ENCODE data around the gene POU6F2. TPM values are rescaled to one million over a fixed set of nuclear protein-coding genes. Genes with fewer than 3 reads are reported as not detected.

POU6F2 gene
- total RNA-seq, 1 donor from 2014 or later: 34.7 TPM

DNA sequence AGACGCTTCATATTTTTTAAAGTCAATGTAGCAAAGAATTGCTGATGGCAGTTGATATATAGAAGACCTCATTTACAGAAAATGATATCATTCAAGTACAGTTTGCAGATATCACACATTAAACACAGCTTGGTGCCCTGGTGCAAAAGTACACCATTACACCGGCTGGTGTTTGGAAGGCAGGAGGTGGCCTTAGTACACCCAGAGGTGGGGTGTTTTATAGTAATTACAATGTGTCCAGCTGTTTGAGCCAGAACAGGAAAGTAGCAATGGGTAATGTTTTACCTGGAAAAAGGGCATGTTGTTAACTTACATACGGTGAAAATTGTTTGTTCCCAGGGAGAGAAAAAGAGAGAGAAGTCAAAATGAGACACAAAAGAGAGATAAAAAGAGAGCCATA, 485.5 kb downstream of the POU6F2 start:
- TF ChIP-seq, protein P1, sequence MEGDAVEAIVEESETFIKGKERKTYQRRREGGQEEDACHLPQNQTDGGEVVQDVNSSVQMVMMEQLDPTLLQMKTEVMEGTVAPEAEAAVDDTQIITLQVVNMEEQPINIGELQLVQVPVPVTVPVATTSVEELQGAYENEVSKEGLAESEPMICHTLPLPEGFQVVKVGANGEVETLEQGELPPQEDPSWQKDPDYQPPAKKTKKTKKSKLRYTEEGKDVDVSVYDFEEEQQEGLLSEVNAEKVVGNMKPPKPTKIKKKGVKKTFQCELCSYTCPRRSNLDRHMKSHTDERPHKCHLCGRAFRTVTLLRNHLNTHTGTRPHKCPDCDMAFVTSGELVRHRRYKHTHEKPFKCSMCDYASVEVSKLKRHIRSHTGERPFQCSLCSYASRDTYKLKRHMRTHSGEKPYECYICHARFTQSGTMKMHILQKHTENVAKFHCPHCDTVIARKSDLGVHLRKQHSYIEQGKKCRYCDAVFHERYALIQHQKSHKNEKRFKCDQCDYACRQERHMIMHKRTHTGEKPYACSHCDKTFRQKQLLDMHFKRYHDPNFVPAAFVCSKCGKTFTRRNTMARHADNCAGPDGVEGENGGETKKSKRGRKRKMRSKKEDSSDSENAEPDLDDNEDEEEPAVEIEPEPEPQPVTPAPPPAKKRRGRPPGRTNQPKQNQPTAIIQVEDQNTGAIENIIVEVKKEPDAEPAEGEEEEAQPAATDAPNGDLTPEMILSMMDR (IDR thresholded peaks at IDR 0.05; ENCODE audit: partially characterized antibody, unreplicated experiment): no peak
- Mint-ChIP-seq H3K27ac (ENCODE audit: unreplicated experiment) (no peak overlapping the region), H3K9me3 (ENCODE audit: unreplicated experiment) (no peaks in the 10 kb centered on the region), H3K27me3 (ENCODE audit: unreplicated experiment) (no peaks in the 10 kb centered on the region), H3K36me3 (ENCODE audit: unreplicated experiment) (no peaks in the 10 kb centered on the region), H3K4me3 (ENCODE audit: unreplicated experiment) (no peak overlapping the region), H3K4me1 (ENCODE audit: low read depth, unreplicated experiment) (peaks cover 32% of the 10 kb centered on the region)
- DNase-seq: no peak

DNA sequence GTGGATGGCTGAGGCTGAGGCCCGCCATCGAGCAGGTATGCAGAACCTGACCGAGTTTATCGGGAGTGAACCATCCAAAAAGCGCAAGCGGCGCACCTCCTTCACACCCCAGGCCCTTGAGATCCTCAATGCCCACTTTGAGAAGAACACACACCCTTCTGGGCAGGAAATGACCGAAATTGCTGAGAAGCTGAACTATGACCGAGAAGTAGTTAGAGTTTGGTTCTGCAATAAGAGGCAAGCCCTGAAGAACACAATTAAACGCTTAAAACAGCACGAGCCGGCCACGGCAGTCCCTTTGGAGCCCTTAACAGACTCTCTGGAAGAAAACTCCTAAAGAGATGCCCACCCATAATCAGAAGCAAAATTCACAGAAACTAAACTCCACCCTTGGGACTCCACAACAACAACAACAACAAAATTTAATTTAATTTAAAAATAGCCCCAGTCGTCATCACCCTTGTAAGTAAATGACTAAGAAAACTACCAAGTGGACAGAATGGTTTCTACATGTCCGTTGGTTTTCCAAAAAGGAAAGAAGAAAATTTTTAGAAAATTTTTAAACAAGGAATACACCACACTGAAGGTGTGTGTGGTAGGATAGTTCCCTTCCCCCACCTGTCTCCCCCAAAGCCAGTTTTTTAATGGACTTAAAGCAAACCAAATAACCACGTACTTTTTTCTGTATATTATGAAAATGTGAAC, 486.8 kb downstream of the POU6F2 start:
- TF ChIP-seq, protein P1 (IDR thresholded peaks at IDR 0.05; ENCODE audit: partially characterized antibody, unreplicated experiment): no peak
- Mint-ChIP-seq H3K36me3 (ENCODE audit: unreplicated experiment) (no peaks in the 10 kb centered on the region), H3K4me1 (ENCODE audit: low read depth, unreplicated experiment) (peaks cover 29% of the 10 kb centered on the region), H3K4me3 (ENCODE audit: unreplicated experiment) (no peak overlapping the region), H3K27ac (ENCODE audit: unreplicated experiment) (no peak overlapping the region), H3K9me3 (ENCODE audit: unreplicated experiment) (no peaks in the 10 kb centered on the region), H3K27me3 (ENCODE audit: unreplicated experiment) (no peaks in the 10 kb centered on the region)
- no peak for DNase-seq

DNA sequence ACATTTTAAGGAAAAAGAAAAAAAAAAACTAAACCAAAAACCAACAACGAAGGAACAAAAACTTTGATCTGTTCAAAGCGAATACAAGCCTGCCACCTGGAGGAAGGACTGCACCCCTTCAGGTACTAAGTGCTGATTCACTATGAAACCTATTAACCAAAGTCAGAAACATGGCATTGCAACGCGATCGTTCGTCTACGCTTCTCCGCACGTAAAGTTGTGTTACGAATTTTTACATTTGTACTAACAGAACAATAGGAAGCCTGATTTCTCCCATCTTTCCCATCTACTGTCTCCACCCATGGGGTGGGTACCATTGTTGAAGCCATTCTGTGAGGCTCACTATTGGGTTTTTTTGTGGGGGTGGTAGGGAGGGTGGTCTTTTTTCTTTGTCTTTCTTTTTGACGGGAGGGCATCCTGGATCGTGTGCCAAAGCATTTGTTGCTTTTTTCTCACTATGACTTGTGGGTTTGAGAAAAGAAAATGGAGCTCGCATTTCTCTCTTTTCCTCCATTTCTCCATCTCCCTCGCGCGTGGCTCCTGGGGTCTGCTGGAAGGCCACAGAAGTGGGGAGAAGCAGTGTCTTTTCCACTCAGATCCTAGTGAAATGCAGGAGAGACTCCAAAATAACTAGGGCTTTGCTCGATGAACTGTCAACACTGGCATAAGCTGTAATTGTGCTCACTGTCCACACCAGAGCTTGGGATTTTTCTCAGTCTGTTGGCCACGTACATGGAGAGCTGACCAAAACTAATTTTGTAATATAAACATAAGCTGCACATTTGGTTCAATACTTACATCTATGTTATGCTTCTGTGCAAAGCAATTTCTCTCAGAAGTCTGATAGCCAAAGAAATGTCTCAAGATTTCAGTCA, 487.6 kb downstream of the POU6F2 start:
- Mint-ChIP-seq H3K27me3 (ENCODE audit: unreplicated experiment) (no peaks in the 10 kb centered on the region), H3K4me1 (ENCODE audit: low read depth, unreplicated experiment) (peaks cover 26% of the 10 kb centered on the region), H3K27ac (ENCODE audit: unreplicated experiment) (no peak overlapping the region), H3K36me3 (ENCODE audit: unreplicated experiment) (no peaks in the 10 kb centered on the region), H3K9me3 (ENCODE audit: unreplicated experiment) (no peaks in the 10 kb centered on the region), H3K4me3 (ENCODE audit: unreplicated experiment) (no peak overlapping the region)
- DNase-seq: no peak
- TF ChIP-seq, protein P1 (IDR thresholded peaks at IDR 0.05; ENCODE audit: partially characterized antibody, unreplicated experiment): peak; percentile 74

DNA sequence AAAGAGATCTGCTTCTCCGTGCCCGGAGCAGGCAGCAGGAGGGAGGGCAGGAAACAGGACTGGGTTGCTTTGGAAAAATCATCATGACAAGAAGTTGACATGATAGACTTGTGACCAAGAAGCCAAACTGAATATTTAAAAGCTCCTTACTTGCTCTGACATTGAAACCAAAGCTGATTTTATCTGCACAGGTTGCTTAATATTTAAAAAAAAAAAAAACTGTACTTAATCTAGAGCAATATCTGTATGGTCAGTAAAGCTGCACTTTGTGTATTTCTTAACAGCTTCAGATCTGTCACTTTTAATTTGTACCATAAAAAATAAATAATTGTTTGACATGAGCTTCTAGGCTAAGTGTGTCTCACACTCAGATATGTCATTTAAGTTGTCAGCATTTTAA, 490.6 kb downstream of the POU6F2 start:
- H3K27me3 Mint-ChIP-seq (ENCODE audit: unreplicated experiment): no peaks in the 10 kb centered on the region
- DNase-seq: no peak
- TF ChIP-seq, protein P1 (IDR thresholded peaks at IDR 0.05; ENCODE audit: partially characterized antibody, unreplicated experiment): no peak
- H3K9me3 Mint-ChIP-seq (ENCODE audit: unreplicated experiment): no peaks in the 10 kb centered on the region
- no peak overlapping the region for H3K27ac Mint-ChIP-seq (ENCODE audit: unreplicated experiment)
- no peak overlapping the region for H3K4me3 Mint-ChIP-seq (ENCODE audit: unreplicated experiment)
- H3K36me3 Mint-ChIP-seq (ENCODE audit: unreplicated experiment): no peaks in the 10 kb centered on the region
- peaks cover 16% of the 10 kb centered on the region for H3K4me1 Mint-ChIP-seq (ENCODE audit: low read depth, unreplicated experiment)
